IMR-90 (cell line): Measurements from ENCODE around the gene USP51.
"Not testable (repeated sequence)": the region's sequence is repeated elsewhere in the genome, so short reads cannot be mapped to it uniquely, and the experiment has no call there.

Experiments
- MXI1 ChIP-seq: IDR thresholded peaks from 2 replicates; pipeline ENCODE4 v1.6.1; 2012; ENCODE audit warnings: low read depth, mild to moderate bottlenecking, low read length, moderate library complexity, borderline replicate concordance
- POLR2A ChIP-seq: IDR thresholded peaks from 2 replicates; pipeline ENCODE4 v1.6.1; 2012; ENCODE audit warnings: mild to moderate bottlenecking, low read depth, low read length
- RFX5 ChIP-seq: IDR thresholded peaks from 2 replicates; pipeline ENCODE4 v1.8.0; 2012; ENCODE audit warnings: low read depth, mild to moderate bottlenecking, low read length, moderate library complexity
- SMC3 ChIP-seq: fragments of 150-350 bp; IDR thresholded peaks from 2 replicates; pipeline ENCODE4 v1.6.1; 2016; ENCODE audit warnings: low read depth, mild to moderate bottlenecking, antibody characterized with exemption, low read length, moderate library complexity
- USF2 ChIP-seq: fragments of 150-350 bp; IDR thresholded peaks from 2 replicates; pipeline ENCODE4 v1.6.1; 2017; ENCODE audit warnings: mild to moderate bottlenecking, antibody characterized with exemption, low read length, low read depth
- TF ChIP-seq, protein P1 (sequence below): conservative IDR thresholded peaks from 2 replicates; pipeline ENCODE4 v1.5.1; 2012; ENCODE audit warnings: mild to moderate bottlenecking, low read depth, low read length, improper control_type of control experiment

DNA sequence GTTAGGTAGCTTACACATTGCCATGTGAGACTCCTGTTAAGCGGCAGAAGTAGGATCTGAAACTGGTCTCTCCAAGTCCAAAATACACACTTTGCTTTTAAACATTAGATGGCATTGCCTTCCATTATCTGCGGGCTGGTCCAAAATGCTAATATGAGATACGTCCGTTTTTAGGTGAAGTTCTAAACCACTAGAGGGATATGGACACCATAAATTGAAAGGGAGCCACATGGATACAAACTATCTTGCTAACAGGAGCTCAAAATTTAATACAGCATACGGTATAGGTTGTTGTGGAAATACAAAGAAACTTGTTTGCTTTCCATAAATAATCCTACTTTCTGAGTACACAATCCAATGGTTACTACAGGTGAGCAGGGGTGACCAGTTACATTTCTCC is 23.9 kb downstream of the USP51 start:
- not testable (repeated sequence) for TF ChIP-seq MXI1, RFX5, USF2, SMC3, POLR2A
- TF ChIP-seq, protein P1, sequence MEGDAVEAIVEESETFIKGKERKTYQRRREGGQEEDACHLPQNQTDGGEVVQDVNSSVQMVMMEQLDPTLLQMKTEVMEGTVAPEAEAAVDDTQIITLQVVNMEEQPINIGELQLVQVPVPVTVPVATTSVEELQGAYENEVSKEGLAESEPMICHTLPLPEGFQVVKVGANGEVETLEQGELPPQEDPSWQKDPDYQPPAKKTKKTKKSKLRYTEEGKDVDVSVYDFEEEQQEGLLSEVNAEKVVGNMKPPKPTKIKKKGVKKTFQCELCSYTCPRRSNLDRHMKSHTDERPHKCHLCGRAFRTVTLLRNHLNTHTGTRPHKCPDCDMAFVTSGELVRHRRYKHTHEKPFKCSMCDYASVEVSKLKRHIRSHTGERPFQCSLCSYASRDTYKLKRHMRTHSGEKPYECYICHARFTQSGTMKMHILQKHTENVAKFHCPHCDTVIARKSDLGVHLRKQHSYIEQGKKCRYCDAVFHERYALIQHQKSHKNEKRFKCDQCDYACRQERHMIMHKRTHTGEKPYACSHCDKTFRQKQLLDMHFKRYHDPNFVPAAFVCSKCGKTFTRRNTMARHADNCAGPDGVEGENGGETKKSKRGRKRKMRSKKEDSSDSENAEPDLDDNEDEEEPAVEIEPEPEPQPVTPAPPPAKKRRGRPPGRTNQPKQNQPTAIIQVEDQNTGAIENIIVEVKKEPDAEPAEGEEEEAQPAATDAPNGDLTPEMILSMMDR: not testable (repeated sequence)
